Left cardiac atrium (tissue), 4 donors: ENCODE measurements around the gene TPCN2. TPM values are rescaled to one million over a fixed set of nuclear protein-coding genes. Genes with fewer than 3 reads are reported as not detected.
"Not testable (repeated sequence)": the region's sequence is repeated elsewhere in the genome, so short reads cannot be mapped to it uniquely, and the experiment has no call there.

Experiments
- ATAC-seq, 2 donors: fragments of 200-7000 bp; cut with Tn5 transposase; one replicate each; pipeline ENCODE4 v1.9.1; 2020; ENCODE audit warnings: mild to moderate bottlenecking in 2 of 2, moderate library complexity in 2 of 2
- DNase-seq: peaks from one replicate; pipeline ENCODE4 v3.0.0-alpha.2; 2020
- intact Hi-C, 2 donors: fragments of 100-400 bp; cut with DNase I; formaldehyde crosslinking; loops; one replicate each; pipeline versions ENCODE4 v1.14.1 to v1.15.1; 2022 to 2023
- total RNA-seq, 2 donors: library from RNA; stranded (reverse); fragmentation: NEBNext Ultra II Directional; extraction: Animal tissue kit (Norgen Biotek cat#: 25700); gene quantifications; one replicate each; pipeline ENCODE4 v1.2.1, GENCODE V29; 2021
- donor health status: DM: no; HTN: yes; CAD: no.
- donor health status: DM: no; HTN: yes; CAD: no; lungs with severe emphysema.
- donor health status: DM: yes; HTN: yes; CAD: no.
- donor health status: Dilated cardiomyopathy.

The TPCN2 gene
- total RNA-seq, 2 donors from 2014 or later = 7.3 to 9.7 TPM

DNA sequence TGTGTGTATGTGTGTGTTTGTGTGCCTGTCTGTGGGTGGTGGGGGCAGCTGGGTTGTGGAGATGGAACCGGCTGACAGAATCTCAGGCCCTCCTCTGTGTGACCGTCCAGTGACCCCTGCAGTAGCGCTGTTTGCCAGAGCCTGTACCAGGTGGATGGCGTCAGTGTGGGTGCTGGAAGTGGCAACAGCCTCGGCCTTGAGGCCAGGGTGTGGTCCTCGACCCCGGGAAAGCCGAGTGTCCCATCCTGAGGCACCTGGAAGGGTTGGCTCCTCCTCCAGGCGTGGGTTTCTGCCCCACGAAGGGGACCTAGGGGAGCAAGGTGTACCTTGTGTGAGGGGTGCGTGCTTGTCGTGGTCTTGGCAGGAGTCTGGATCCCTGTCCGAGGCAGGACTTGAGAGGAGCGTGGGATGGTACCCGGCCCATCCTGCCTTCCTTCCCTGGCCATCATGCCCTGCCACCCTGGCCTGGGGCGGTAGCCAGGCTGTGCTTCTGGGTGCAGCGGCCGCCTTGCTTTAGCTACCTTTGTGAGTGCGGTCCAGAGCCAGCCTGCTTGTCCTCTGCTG, 16.5 kb downstream of the TPCN2 start:
- intact Hi-C loops = no loop called here
- no peak for DNase-seq
- ATAC-seq = no peak

DNA sequence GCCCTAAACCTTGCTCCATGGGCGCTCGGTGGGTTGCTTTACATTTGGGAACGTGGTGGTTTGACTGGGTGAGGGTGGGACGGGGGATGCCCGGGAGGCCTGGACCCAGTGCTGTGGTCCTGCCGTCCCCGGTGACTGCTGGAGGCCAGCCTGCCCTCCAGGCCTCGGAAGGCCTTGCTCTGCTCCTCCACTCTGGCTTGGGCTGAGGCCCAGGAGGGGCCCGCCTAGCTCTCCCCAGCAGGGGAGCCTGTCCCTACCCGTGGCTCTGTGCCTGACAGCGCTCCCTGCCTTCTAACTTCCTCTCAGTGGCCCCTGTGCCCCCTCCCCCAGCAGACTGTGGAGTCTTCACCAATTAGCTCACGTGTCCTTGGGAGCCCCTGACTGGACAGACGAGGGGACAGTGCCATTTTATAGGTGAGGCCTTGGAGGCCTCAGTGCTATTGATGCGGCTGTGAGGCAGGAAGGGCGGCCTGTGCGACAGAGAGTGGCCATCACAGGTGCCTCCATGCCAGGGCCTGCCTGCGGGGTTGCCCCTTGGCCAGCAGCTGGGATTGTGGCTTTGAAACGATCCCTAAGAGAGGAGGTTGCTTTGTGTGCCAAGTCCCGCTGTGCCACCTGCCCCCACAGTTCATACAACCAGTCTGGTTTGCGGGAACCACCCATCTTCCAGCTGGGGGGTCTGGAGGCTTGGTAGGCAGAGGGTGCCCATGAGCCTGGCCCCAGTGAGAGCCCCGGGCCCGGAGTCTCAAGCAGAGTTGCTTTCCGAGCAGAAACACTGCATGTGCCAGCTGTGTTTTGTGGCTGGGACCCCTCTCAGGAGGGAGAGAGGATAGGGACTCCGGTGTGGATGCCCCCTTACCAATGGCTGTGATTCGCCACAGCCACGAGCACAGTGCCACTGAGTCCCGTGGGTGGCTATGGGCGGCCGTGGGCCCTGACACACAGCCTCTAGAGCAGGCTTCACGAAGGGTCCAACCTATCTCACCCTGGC, 17.7 kb downstream of the TPCN2 start:
- ATAC-seq (peak in 1 of 2 donors; percentile 51), DNase-seq (no peak)
- intact Hi-C loops = no loop called here

DNA sequence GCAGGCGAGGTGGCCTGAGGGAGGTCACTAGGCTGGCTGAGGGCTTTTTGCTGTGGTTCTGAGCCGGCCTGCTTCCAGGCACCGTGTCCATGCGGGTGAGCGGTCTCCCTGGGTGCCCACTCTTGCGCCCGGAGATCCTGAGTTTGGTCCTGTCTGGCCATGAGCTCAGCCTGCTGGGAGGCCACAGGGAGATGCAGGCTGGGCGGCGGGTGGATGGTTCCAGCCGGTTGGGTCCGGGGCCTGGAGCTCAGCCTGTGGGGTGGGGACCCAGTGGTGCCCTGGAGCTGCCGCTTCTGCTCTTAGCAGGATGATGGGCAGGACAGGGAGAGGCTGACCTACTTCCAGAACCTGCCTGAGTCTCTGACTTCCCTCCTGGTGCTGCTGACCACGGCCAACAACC, 18.5 kb downstream of the TPCN2 start:
- intact Hi-C loops = no loop called here
- no peak for DNase-seq
- no peak for ATAC-seq

DNA sequence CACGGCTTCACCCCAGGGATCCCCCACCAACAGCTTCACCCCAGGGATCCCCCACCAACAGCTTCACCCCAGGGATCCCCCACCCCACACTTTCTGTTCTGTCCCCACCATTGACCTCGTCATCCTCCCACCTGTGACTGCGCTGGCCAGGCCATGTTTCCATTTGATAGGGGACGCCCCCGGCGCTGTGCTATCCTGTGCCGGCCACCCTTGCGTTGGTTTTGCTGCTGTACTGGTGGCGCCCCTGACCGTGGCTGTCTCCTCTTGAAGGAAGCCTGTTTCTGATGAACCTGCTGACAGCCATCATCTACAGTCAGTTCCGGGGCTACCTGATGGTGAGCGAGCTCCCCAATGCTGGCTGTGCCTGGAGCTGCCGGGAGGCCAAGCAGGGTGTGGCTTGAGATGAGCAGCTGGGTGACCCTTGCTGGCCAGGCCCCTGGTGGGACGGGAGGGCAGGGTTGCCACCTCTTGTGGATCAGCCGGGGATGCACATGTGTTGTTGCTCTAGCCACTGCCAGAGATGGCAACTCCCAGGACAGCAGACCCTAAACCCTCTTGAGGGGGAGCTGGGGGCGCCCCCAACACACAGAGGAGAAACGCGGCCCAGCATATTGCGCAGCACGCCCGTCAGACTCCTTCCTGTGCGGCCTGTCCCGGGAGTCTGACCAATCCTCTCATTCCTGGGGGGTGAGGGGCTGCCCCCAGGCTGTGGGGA, 22.5 kb downstream of the TPCN2 start:
- intact Hi-C loops = no loop called here
- no peak for DNase-seq

DNA sequence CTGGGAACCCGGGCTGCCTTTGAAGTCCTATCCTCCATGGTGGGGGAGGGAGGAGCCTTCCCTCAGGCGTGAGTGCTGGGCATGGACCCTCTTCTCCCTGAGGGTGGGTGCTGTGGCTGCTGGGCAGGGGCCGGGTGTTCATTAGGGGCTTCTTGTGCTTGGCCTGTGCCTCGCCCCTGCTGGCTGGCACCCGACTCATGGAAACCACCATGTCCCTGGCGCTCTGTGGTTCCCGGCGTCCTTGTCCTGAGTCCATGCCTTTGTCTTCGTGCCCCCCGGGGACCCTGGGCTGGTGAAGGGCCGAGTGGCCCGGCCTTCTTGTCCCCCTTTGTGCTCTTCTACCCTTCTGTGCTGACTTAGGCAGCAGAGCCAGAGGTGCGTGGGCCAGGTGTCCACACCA, 23.2 kb downstream of the TPCN2 start:
- DNase-seq (no peak), ATAC-seq (no peak)
- intact Hi-C loops = no loop called here

More for the DNA sequence above, 22.5 kb downstream of the TPCN2 start:
- no peak for ATAC-seq

DNA sequence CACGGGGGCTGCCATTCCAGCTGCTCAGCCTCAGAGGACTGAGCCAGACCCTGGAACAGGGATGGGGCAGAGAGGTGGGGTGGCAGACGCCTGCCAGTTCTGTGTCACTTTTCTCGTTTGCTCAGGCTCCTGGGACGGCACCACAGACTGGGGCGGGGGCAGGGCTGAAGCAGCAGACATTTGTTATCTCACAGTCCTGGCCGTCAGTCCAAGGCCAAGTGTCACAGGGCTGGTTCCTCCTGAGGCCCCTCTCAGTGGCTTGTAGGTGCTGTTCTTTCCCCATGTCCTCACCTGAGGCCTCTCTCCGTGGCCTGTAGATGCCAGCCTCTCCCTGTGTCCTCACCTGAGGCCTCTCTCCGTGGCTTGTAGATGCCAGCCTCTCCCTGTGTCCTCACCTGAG, 24.7 kb downstream of the TPCN2 start:
- ATAC-seq = no peak
- no peak for DNase-seq
- intact Hi-C loops = no loop called here

DNA sequence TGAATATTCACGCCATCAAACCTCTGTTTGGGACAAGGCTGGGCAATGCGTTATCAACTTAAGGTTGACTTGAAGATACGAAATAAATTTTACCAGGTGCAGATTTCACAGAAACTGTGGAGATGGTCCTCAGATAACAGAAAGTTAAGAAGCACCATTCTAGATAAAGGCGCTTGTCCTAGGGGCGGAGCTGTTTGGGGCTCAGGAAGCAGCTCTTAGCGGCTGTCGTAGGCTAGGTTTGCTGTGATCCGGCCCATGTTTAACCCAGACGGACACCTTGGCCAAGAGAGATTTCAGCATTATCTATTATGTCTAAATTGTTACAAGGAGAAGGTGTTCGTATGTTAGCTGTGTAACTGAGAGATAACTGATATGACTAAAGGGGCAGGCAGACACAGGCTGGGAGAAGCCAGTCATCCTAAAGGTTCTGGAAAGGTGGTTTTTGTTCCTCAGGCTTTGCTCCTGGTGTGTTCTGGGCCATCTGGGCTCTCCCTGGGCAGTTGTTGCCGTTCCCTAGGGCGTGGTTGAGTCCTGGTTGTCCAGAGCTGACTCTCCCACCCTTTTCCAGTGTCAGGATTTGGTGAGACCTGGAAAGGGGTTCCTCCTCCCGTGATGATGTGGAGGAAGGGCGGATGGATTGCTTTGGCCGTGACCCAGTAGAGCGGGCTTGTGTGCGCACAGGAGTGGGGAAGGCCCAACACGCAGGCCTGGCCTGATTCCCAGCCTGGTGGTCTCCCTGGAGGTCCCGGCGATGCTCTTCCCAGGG, 25.8 kb downstream of the TPCN2 start:
- ATAC-seq (peak; percentile 9 to 36), DNase-seq (no peak)
- intact Hi-C loops = no loop called here

DNA sequence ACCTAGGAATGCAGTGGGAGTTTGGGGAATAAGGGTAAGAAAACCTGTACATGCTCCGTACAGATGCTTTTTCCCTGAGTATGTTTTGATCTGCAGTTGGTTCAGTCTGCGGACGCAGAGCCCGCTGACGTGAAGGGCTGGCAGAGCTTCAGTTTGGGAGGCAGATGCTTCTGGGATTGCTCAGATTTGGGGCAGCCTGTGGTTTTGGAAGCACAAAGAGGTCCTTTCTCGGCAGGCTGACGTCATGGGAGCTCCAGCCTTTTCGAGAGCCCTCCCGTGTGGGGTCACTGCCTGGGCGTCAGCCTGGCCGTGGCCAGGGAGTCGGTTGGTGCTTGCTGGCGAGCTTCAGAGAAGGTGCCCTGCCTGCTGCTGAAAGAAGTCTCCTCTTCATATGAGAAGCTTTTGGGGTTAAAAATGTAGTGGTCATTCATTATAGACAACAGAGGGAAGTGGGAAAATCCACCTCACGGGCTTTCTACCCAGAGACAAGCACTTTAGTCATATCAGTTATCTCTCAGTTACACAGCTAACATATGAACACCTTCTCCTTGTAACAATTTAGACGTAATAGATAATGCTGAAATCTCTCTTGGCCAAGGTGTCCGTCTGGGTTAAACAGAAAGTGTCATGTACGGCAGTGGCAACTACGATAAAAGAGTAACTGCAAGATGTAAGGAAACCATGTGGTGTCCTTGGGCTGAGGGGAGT, 26.8 kb downstream of the TPCN2 start:
- ATAC-seq = peak; percentile 81 to 86
- intact Hi-C loops = no loop called here

DNA sequence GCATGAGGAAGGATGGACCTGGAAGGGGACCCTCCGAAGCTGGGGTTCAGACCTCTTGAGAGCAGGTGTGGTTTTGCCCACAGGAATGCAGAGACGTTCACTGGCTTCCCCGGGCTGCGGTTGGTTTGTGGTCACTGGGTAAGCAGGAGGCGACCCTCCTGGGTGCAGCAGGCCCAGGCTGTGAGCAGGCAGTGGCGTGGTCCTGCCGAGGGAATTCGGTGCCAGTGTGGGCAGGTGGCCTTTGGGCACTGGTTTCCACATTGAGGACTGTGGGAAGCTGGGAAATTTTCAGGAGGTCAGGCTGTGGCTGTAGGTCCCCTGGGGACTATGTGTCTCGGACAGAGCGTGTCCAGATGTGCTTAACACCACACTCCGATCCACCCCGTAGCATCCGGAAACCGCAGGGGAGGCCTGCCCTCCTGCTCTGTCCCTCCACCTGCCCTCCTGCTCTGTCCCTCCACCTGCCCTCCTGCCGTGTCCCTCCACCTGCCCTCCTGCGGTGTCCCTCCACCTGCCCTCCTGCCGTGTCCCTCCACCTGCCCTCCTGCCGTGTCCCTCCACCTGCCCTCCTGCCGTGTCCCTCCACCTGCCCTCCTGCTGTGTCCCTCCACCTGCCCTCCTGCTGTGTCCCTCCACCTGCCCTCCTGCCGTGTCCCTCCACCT, 27.5 kb downstream of the TPCN2 start:
- no peak for DNase-seq
- intact Hi-C loops = no loop called here
- no peak for ATAC-seq

More for the DNA sequence above, 26.8 kb downstream of the TPCN2 start:
- peak; percentile 88 for DNase-seq

DNA sequence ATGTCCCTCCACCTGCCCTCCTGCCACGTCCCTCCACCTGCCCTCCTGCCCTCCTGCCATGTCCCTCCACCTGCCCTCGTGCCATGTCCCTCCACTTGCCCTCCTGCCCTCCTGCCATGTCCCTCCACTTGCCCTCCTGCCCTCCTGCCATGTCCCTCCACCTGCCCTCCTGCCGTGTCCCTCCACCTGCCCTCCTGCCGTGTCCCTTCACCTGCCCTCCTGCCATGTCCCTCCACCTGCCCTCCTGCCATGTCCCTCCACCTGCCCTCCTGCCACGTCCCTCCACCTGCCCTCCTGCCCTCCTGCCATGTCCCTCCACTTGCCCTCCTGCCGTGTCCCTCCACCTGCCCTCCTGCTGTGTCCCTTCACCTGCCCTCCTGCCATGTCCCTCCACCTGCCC, 28.2 kb downstream of the TPCN2 start:
- DNase-seq, ATAC-seq, intact Hi-C loops: not testable (repeated sequence)

DNA sequence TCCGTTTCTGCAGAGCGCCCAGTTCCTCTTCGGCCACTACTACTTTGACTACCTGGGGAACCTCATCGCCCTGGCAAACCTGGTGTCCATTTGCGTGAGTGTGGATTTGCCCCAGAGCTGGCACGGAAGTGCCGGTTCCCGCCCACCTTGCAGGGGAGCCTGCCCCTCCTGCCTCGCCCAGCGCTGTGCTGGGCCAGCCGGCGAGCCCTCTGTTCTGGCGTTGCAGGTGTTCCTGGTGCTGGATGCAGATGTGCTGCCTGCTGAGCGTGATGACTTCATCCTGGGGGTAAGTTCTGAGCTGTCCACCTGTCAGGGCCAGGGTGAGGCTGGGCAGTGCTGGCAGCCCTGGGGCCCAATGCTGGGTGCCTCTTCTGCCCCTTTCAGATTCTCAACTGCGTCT, 29.8 kb downstream of the TPCN2 start:
- DNase-seq = no peak
- no peak for ATAC-seq
- intact Hi-C loops = no loop called here

DNA sequence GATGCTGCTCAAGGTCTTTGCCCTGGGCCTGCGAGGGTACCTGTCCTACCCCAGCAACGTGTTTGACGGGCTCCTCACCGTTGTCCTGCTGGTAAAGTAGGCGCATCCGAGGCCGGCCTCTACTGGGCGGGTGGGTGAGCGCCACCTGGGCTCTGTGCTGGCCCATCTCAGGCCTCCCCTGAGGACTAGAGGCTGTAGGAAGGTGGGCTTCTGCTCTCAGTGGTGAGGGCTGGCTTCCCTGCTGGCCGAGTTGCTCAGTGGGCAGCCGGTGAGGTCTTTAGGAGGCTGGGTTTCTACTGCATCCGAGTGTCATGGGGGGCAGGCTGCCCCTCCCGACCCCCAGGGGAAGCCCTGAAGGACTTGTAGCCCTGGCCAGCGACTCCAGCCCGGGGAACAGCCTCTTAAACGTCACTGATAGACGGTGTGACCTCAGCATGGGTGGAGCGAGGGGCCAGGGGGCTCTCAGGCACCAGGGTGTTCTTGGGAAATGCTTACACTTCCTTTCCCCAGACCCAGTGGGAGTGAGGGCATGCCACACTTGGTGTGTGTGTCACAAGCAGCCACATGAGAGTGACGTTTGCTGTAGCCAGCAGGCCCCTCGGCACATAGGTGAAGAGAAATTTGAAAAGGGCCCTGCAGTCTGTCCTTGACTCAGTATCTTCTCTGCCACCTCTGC, 30.3 kb downstream of the TPCN2 start:
- intact Hi-C loops = no loop called here
- DNase-seq = no peak
- ATAC-seq = no peak

DNA sequence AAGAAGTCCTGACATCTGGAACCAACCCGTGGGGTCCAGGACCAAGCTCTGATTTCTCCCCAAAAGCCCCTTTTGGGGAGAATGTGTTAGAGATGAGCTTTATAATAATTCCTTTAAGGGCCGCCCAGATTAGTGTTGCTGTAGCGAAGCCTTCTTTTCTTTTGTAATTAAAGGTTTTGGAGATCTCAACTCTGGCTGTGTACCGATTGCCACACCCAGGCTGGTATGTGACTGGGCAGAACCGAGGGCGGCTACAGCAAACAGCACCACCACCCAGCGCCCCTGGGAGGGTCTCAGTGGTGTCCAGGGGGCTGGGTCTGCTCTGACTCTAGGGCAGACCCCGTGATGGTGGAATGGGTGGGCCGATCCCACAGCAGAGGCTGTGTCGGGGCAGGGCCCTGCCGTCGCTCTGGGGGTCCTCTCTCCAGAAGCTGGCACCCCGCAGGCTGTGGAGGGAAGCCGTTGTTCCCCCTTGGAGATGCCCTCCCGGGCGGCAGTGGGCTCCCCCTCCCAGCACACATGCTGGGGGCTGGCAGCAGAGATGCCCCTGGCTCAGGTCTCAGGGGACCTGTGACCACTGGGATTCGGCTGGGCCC, 31.0 kb downstream of the TPCN2 start:
- no peak for DNase-seq
- intact Hi-C loops = no loop called here
- no peak for ATAC-seq

DNA sequence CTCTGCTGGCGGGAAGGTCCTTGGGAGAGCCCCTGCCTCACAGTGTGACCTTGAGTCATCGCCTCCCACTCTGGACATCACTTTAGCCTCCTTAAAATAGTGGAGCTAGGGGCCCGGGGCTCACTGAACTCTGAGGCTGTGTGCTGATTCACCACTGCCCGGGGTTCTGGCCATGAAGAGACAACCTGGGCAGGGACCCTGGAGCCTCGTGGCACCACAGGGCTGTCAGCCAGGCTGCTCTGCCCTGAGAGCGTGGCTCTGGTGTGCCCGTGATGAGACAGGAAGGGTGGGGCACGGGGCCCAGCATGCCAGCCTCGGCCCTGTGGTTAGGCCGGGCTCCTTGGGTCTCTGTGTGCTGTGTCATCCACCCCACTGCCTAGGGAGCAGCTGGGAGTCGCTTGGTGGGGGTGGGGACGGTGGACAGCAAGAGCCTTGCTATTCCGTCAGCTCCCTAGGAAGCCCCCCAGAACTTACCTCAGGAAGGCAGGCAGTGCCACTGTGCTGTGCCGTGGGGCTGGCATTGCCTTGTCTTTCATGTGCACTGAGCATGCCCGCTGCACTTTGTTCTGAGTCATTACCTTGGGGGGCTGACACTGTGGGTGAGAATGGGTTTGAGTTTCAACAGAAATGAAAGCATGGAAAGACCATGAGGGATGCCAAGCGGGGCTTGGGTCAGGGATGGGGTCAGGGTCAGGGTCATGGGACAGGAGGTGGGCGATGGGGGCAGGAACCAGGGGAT, 31.7 kb downstream of the TPCN2 start:
- intact Hi-C loops = no loop called here
- DNase-seq = no peak
- no peak for ATAC-seq

DNA sequence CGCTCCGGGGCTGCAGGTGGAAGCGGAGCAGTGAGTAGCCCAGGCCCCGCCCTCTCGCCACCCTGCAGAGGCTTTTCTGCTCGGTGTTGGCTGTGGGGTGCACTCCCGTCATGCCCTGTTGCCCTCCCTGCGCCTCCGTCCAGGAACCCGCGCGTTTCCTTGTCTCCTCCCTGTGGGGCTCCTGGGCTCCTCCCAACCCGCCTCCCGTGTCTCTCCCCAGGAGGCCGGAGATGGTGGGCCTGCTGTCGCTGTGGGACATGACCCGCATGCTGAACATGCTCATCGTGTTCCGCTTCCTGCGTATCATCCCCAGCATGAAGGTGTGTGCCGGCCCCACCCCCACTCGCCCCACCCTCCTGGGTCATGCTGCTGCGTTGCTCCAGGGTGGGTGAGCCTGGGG, 32.4 kb downstream of the TPCN2 start:
- ATAC-seq = no peak
- DNase-seq = no peak
- intact Hi-C loops = no loop called here

DNA sequence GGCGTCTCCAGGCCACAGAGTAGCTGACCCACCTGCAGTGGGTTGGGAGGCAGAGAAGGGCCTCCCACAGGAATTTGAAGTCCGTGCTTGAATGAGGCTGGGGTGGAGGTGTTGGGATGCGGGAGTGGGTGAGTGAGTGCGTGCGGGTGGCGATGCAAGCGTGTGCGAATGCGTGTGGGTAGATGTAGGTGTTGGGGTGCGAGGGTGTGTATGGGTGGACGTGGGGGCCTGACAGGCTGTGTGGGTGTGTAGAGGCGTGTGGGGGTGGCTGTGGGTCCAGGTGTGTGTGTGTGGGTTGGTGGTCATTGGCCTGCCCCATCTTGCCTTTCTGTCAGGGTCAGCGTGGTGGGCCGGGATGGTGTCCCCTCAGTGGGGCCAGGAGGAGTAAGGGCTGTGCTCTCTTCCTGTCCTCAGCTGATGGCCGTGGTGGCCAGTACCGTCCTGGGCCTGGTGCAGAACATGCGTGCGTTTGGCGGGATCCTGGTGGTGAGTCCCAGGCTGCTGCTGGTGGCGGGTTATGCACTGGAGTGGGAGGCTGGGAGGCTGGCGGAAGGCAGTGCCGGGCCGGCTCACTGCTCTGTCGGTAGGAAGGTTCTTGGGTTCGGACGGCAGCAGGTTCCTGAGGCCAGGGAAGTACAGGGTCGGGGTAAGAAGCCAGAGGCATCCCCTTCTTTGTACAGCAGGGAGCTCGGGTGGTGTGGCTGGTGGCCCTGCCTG, 35.0 kb downstream of the TPCN2 start:
- intact Hi-C loops = no loop called here
- no peak for ATAC-seq
- no peak for DNase-seq
